GM12873 (cell line): ENCODE data around the gene WIPI1.

ENCODE experiments used
- TF ChIP-seq, protein P1 (sequence below): IDR thresholded peaks from 2 replicates; pipeline ENCODE4 v1.5.1; 2012; ENCODE audit warnings: low read depth, mild to moderate bottlenecking, moderate library complexity, low read length, control low read depth; ENCODE audit not compliant: insufficient read depth; ENCODE audit errors: missing control alignments

WIPI1 gene

DNA sequence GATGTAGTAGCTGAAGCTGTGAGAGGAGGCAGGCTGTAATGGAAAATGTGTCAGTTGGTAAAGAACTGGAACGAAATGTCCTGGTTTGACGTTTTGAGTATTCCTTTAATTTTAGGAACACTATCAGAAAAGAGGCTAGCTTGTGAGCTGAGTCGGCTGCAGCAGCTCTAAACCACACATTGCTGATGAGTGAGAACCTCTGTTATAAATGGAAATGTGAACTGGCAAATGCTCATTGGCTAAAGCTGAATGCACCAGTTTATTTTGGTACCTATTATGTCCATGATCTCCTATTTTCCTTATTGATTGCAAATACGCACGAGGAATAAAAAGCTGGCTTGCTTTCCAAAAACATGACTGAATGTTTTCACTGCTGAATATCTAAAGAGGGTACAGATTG lies 11.0 kb upstream of the WIPI1 start:
- TF ChIP-seq, protein P1, sequence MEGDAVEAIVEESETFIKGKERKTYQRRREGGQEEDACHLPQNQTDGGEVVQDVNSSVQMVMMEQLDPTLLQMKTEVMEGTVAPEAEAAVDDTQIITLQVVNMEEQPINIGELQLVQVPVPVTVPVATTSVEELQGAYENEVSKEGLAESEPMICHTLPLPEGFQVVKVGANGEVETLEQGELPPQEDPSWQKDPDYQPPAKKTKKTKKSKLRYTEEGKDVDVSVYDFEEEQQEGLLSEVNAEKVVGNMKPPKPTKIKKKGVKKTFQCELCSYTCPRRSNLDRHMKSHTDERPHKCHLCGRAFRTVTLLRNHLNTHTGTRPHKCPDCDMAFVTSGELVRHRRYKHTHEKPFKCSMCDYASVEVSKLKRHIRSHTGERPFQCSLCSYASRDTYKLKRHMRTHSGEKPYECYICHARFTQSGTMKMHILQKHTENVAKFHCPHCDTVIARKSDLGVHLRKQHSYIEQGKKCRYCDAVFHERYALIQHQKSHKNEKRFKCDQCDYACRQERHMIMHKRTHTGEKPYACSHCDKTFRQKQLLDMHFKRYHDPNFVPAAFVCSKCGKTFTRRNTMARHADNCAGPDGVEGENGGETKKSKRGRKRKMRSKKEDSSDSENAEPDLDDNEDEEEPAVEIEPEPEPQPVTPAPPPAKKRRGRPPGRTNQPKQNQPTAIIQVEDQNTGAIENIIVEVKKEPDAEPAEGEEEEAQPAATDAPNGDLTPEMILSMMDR, result no peak

DNA sequence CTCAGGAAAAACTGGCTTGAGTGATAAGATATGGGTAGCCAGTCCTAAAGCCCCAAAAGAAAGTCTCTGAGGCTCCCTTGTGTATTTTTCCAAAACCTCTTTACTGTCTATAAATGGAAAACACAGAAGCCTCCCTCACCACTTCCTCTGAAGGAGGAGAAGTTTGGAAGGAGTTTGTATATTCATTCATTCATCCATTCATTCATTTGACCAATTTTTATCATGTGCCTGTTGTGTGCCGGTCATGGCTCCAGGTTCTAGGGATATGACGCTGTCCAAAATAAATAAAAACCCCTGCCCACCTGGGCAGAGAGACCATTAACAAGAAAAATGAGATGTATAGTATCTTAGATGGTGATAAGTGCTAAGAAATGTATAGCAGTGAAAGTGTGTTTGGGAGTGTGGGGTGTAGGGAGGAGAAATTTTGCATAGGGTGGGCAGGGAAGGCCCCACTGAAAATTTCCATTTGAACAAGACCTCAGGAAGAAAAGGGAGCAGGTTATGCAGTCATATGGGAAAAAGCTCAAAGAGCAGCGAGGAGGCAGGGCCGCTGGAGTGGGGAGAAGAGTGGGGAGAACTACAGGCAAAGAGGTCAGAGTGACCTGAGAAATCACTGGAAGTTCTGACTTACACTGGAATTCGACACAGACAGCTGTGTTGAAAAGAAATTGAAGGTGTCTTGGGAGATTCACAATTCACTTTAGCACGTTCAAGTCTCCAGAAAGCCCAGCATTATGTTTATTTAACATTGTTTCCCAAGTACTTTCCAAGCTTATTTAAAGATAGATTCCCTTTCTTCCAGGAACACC lies 6.1 kb upstream of the WIPI1 start:
- TF ChIP-seq, protein P1, result no peak

DNA sequence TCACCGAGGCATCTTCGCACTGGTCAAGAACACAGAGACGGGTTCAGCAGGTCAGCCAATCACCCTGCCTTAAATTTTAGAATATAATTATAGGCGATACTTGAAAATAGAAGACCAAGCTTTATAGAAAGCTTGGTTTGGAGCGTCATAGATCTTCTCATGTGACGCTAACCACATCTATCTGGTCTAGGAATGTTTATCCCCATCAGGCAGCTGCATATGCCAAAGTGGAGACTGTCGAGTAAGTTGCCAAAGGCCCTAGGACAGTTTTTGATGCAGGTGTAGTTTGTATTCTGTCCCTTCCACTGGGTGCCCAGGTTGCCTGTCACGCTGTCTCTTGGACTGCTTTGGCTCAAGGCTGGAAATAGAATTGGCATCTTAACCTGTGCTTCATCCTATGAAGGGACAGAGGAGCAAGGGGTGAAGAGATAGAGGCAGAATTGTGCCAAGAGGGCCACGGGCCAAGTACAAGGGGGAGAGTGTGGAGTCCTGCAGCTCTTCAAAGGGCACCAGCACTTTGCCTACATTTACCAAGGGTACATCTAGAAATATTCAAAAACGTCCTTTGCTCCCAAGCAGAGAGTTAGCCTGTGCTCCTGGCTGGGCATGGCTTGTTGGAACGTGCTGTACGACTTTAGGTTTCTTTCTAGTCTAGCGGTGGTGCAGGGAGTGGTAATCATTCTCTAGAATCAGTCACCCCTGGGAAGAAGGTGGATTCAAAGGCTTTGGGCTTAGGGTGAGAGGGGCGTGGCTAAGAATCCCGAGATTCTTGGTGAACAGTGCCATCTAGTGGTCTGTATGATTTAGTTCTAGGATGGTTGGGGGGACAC lies 5.3 kb upstream of the WIPI1 start:
- TF ChIP-seq, protein P1, result peak; percentile 63

DNA sequence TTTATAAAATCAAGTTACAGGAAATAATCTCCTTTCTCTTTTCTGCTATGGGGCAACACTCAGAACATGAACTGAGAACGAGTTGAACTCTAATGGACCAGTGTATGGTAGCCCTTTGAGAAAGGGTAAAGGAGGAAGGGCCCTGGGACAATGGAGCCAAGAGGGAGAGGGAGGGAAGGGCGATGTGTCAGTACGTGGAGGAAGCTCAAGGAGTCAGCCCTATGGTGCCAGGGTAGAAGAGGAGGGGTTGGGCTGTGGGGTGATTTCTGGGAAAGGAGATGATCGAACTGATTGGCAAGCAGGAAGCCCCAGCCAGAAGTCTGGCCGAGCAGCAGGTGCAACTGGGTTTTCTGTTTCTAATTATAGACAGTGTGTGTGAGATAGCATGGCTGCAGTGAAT lies 4.3 kb upstream of the WIPI1 start:
- TF ChIP-seq, protein P1, result no peak

DNA sequence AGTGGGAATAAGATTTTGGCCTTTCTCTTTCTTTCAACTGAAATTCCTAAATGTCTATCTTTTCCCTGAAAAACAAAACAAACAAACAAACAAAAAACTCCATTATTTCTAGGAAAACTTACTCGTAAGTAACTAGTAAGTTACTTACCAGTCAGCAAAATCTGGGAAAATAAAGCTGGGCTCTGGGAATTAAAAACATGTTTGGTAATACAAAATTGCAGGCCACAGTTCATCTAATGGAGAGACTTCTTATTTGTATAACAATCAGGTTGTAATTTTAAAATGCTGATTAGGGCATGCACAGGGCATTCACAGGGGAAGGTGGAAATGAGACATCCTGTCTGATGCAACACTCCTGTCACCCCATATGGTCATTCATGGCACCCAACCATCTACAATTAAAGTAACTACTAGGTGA lies 3.8 kb upstream of the WIPI1 start:
- TF ChIP-seq, protein P1, result no peak

DNA sequence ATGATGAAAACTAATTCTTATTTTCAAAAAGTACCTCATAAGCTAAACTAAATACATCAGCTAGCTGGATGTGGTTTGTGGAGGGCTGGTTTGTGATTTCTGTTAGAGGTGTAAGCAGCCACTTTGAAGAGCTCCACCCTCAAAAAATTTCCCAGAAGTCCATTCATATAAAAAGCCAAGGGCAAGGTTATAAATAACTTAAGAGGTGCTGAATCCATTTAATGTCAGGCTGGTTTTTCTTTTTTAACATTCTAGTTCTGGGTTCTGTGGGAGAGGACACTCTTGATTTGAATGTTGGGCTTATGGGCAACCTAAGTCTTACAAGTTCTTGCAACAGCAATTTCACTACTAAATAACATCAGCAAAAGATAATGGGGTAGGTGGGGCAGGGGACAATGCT lies 3.4 kb upstream of the WIPI1 start:
- TF ChIP-seq, protein P1, result no peak

DNA sequence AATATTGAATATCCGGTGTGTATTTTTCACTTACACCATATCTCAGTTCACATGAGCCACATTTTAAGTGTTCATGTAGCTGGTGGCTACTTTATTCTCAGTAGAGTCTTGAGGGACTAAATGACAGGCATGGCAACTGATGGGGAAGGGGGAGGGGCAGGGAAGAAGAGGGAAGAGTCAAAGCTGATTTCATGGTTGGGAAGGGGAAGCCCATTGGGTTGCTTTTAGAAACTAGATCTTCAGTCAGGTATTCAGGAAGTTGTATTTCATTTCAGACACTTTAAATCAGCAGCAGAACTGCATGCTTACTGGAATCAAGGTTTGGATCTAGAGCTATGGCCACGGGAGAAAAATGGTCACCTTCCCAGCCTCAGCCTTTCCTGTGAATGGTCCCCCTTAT lies 2.9 kb upstream of the WIPI1 start:
- TF ChIP-seq, protein P1, result no peak
